K562 (cell line): ENCODE measurements around the gene TAP2. TPM values are rescaled to one million over a fixed set of nuclear protein-coding genes. Genes with fewer than 3 reads are reported as not detected.
A peak's percentile ranks its signal among the peaks of the same experiment; 100 is the strongest.

Experiments
- ATF7 ChIP-seq: fragments of 450-650 bp; IDR thresholded peaks from 2 replicates; pipeline ENCODE4 v1.7.1; 2014; ENCODE audit warnings: mild to moderate bottlenecking, moderate library complexity
- DLX4 ChIP-seq: fragments of 250-450 bp; sonication (Bioruptor Pico); IDR thresholded peaks from 2 replicates; pipeline ENCODE4 v1.6.1; 2021; ENCODE audit warnings: mild to moderate bottlenecking
- DPF2 ChIP-seq: fragments of 450-650 bp; IDR thresholded peaks from 2 replicates; pipeline ENCODE4 v1.6.1; 2016
- ETV5 ChIP-seq: sonication (generic); formaldehyde crosslinking; IDR thresholded peaks from 2 replicates; pipeline ENCODE4 v1.4.0; 2020; ENCODE audit warnings: low read depth, mild to moderate bottlenecking, missing genetic modification reagents
- HBP1 ChIP-seq: fragments of 450-650 bp; formaldehyde crosslinking; IDR thresholded peaks from 2 replicates; pipeline ENCODE4 v1.4.0; 2022; ENCODE audit warnings: missing genetic modification characterization
- HIVEP1 ChIP-seq: fragments of 250-450 bp; sonication (Bioruptor Pico); IDR thresholded peaks from 2 replicates; pipeline ENCODE4 v1.4.0; 2020; ENCODE audit warnings: mild to moderate bottlenecking
- HOXB6 ChIP-seq: fragments of 250-450 bp; sonication (Bioruptor Pico); IDR thresholded peaks from 2 replicates; pipeline ENCODE4 v1.5.1; 2022; ENCODE audit warnings: mild to moderate bottlenecking, borderline replicate concordance
- HSF4 ChIP-seq: fragments of 250-450 bp; sonication (Bioruptor Pico); IDR thresholded peaks from 2 replicates; pipeline ENCODE4 v2.1.2; 2022; ENCODE audit warnings: mild to moderate bottlenecking, moderate library complexity, borderline replicate concordance
- MITF ChIP-seq: IDR thresholded peaks from 2 replicates; pipeline ENCODE4 v1.6.1; 2014; ENCODE audit warnings: antibody characterized with exemption
- NUFIP1 ChIP-seq: fragments of 450-650 bp; IDR thresholded peaks from 2 replicates; pipeline ENCODE4 v1.6.1; 2018; ENCODE audit not compliant: partially characterized antibody
- PHB ChIP-seq: fragments of 250-450 bp; sonication (Bioruptor Pico); IDR thresholded peaks from 2 replicates; pipeline ENCODE4 v1.5.0; 2021
- POLR2AphosphoS5 ChIP-seq: IDR thresholded peaks from 2 replicates; pipeline ENCODE4 v1.6.1; 2011; ENCODE audit warnings: mild to moderate bottlenecking, low read depth, low read length, moderate library complexity; ENCODE audit not compliant: control insufficient read depth, insufficient read depth
- RBM22 ChIP-seq: fragments of 200-400 bp; formaldehyde crosslinking; IDR thresholded peaks from 2 replicates; pipeline ENCODE4 v1.6.1; 2018; ENCODE audit warnings: low read length, low read depth; ENCODE audit not compliant: poor library complexity, severe bottlenecking
- SIRT6 ChIP-seq: IDR thresholded peaks from one replicate; pipeline ENCODE4 v1.6.1; 2012; ENCODE audit warnings: low read depth, mild to moderate bottlenecking, control low read depth, inconsistent platforms, low read length, moderate library complexity
- SMAD2 ChIP-seq: fragments of 150-350 bp; IDR thresholded peaks from 2 replicates; pipeline ENCODE4 v1.6.1; 2014; ENCODE audit warnings: low read depth, mild to moderate bottlenecking, low read length
- SMARCA4 ChIP-seq: fragments of 450-650 bp; IDR thresholded peaks from 2 replicates; pipeline ENCODE4 v1.6.1; 2016
- SP2 ChIP-seq: IDR thresholded peaks from 2 replicates; pipeline ENCODE4 v1.6.1; 2011; ENCODE audit warnings: mild to moderate bottlenecking, low read depth, low read length, moderate library complexity; ENCODE audit not compliant: poor library complexity, severe bottlenecking; ENCODE audit errors: extremely low read depth
- ZBTB9 ChIP-seq: fragments of 450-650 bp; formaldehyde crosslinking; IDR thresholded peaks from 2 replicates; pipeline ENCODE4 v1.4.0; 2020; ENCODE audit warnings: mild to moderate bottlenecking, moderate library complexity
- ZNF347 ChIP-seq: fragments of 450-650 bp; formaldehyde crosslinking; IDR thresholded peaks from 2 replicates; pipeline ENCODE4 v1.4.0; 2020; ENCODE audit warnings: low read depth, mild to moderate bottlenecking, moderate library complexity
- ZNF507 ChIP-seq: conservative IDR thresholded peaks from 2 replicates; pipeline ENCODE4 v1.6.1; 2017; ENCODE audit warnings: missing genetic modification characterization, missing compliant biosample characterization
- ZNF780A ChIP-seq: fragments of 250-450 bp; sonication (Bioruptor Pico); IDR thresholded peaks from 2 replicates; pipeline ENCODE4 v1.5.0; 2021; ENCODE audit warnings: mild to moderate bottlenecking
- ZNF79 ChIP-seq: fragments of 250-450 bp; sonication (Bioruptor Pico); IDR thresholded peaks from 2 replicates; pipeline ENCODE4 v1.4.0; 2020; ENCODE audit warnings: low read depth, mild to moderate bottlenecking, moderate library complexity
- polyA plus RNA-seq, 8 experiments: library from polyadenylated mRNA; depleted of rRNA in 4 of 8; stranded (reverse) in 5 of 8; unstranded in 3 of 8; fragments of >200 nt; fragmentation: Nextera tagmentation in 2 of 8; fragmentation: Illumina TruSeq in 1 of 8; extraction: Ambion mirVana in 2 of 8; extraction: Trizol in 1 of 8; gene quantifications; 2 replicates each; pipeline versions ENCODE4 v1.2.1 to v1.2.3, GENCODE V29; 2011 to 2014; ENCODE audit warnings: inconsistent platforms in 1 of 8, missing spikeins in 1 of 8
- total RNA-seq, 7 experiments: library from RNA; depleted of rRNA in 6 of 7; stranded (reverse); fragments of >200 nt in 6 of 7; fragmentation: Illumina TruSeq in 2 of 7; extraction: Trizol in 2 of 7; gene quantifications; 2 replicates each; pipeline versions ENCODE4 v1.2.1 to v1.2.3, GENCODE V29; 2011 to 2021; ENCODE audit warnings: low replicate concordance in 1 of 7

The TAP2 gene
- total and polyA plus RNA-seq, 9 of the 15 experiments (the other 6 are each of a cell fraction or from before 2014, with no cell fraction given), result 2.0 to 53.5 (median 19.6) TPM

- peak; percentile 69; the same call in 1 of the 2 replicates for TF ChIP-seq ATF7
- no peak; the same call in 1 of the 2 replicates for TF ChIP-seq ETV5
- TF ChIP-seq ZNF347 (CRISPR knock-in tag), result no peak
- no peak for TF ChIP-seq HSF4 (CRISPR knock-in tag)
- no peak for TF ChIP-seq SMAD2
- no peak for TF ChIP-seq HBP1
- TF ChIP-seq ZNF507 (tag), result no peak
- TF ChIP-seq SIRT6, result no peak
- no peak for TF ChIP-seq DLX4 (CRISPR knock-in tag)
- no peak; the same call in 1 of the 2 replicates for TF ChIP-seq DPF2
- no peak for TF ChIP-seq ZBTB9
- TF ChIP-seq MITF, result no peak
- TF ChIP-seq SP2, result no peak
- no peak for TF ChIP-seq HIVEP1 (CRISPR knock-in tag)
- TF ChIP-seq ZNF780A (CRISPR knock-in tag), result no peak
- TF ChIP-seq PHB (CRISPR knock-in tag), result no peak
- no peak for TF ChIP-seq NUFIP1
- peak; percentile 45; the same call in 1 of the 2 replicates for TF ChIP-seq POLR2AphosphoS5
- no peak for TF ChIP-seq HOXB6 (CRISPR knock-in tag)
- TF ChIP-seq RBM22, result no peak
- TF ChIP-seq ZNF79, result no peak
- no peak for TF ChIP-seq SMARCA4
Observed at GRCh38 chr6:32838114-32838958, at the start of gene TAP2 (continued).
